ENCODE measurements around the gene RASGRF1.
"Not testable (repeated sequence)": the region's sequence is repeated elsewhere in the genome, so short reads cannot be mapped to it uniquely, and the experiment has no call there.

RASGRF1 gene

DNA sequence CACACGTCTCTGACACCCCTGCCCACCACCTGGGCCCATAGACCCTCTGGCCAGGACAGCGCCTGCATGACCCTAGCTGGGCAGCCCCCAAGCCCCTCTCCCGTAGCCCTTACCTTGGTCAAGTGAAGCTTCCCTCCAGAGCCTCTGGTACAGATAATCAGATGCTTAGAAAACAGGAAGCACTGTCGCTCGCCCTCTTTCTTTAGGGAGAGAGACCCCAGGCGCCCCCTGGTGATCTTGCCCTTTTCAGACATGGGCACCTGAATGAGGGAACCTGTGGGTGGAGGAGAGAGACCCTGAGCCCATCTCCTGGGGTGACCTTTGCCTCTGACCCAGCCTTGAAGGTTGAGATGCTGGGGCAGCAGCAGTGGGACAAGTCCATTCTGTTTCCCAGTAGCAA is 65.4 kb downstream of the RASGRF1 start:
- Histone ChIP-seq H3K4me3 (ENCODE audit: control insufficient read depth in 1 of 7, extremely low read depth in 1 of 7, insufficient read depth in 4 of 7, low read depth in 2 of 7, low read length in 6 of 7) (no peak overlapping the region), H3K4me1 (ENCODE audit: control extremely low read depth in 1 of 4, control insufficient read depth in 4 of 4, insufficient read depth in 4 of 4, low read length in 3 of 4) (no peaks in the 10 kb centered on the region), H3K27ac (ENCODE audit: insufficient read depth in 1 of 2, low read depth in 1 of 2, low read length in 2 of 2, poor library complexity in 1 of 2, severe bottlenecking in 2 of 2) (no peak overlapping the region), H3K9me3 (ENCODE audit: control extremely low read depth in 1 of 5, control insufficient read depth in 4 of 5, insufficient read depth in 2 of 5, low read depth in 1 of 5, low read length in 4 of 5) (peaks cover 0 to 2% (median 0%) of the 10 kb centered on the region in 5 experiments), H3K27me3 (replicated peaks in 2 of 5; ENCODE audit: control insufficient read depth in 4 of 5, insufficient read depth in 5 of 5, low read length in 4 of 5) (no peaks in the 10 kb centered on the region), H3K36me3 (ENCODE audit: control insufficient read depth in 4 of 4, insufficient read depth in 4 of 4, low read length in 3 of 4) (no peaks in the 10 kb centered on the region)
- ChIA-PET CTCF (interaction anchor here (0.6 to 2.4 kb wide), 10 partner anchors 19 to 160 kb away, joined by 3 to 14 read pairs (median 5); no protein-coding TSS in a partner anchor), POLR2A (interaction anchor here (0.6 kb wide), 1 partner anchor 147 kb away, joined by 3 read pairs; no protein-coding TSS in a partner anchor)
- WGBS (ENCODE audit: insufficient coverage): 77% methylated on average over 5 of the region's 6 CpGs
- peak; percentile 46 to 69 (median 67) for DNase-seq

DNA sequence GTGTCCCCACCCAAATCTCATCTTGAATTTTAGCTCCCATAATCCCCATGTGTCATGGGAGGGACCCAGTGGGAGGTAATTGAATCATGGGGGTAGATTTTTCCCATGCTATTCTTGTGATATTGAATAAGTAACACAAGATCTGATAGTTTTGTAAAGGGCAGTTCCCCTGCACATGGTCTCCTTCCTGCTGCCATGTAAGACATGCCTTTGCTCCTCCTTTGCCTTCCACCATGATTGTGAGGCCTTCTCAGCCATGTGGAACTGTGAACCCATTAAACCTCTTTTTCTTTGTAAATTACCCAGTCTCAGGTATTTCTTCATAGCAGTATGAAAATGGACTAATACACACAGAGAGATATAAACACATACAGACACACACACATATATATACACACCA is 66.1 kb downstream of the RASGRF1 start:
- H3K9me3 ChIP-seq (ENCODE audit: control extremely low read depth in 1 of 5, control insufficient read depth in 4 of 5, insufficient read depth in 2 of 5, low read depth in 1 of 5, low read length in 4 of 5); H3K4me3 ChIP-seq (ENCODE audit: control insufficient read depth in 1 of 7, extremely low read depth in 1 of 7, insufficient read depth in 4 of 7, low read depth in 2 of 7, low read length in 6 of 7); H3K4me1 ChIP-seq (ENCODE audit: control extremely low read depth in 1 of 4, control insufficient read depth in 4 of 4, insufficient read depth in 4 of 4, low read length in 3 of 4); DNase-seq; H3K27ac ChIP-seq (ENCODE audit: insufficient read depth in 1 of 2, low read depth in 1 of 2, low read length in 2 of 2, poor library complexity in 1 of 2, severe bottlenecking in 2 of 2); POLR2A ChIA-PET; H3K27me3 ChIP-seq (replicated peaks in 2 of 5; ENCODE audit: control insufficient read depth in 4 of 5, insufficient read depth in 5 of 5, low read length in 4 of 5); H3K36me3 ChIP-seq (ENCODE audit: control insufficient read depth in 4 of 4, insufficient read depth in 4 of 4, low read length in 3 of 4): not testable (repeated sequence)
- CTCF ChIA-PET: interaction anchor here (1.4 to 2.4 kb wide), 7 partner anchors 18 to 117 kb away, joined by 3 to 14 read pairs (median 8); no protein-coding TSS in a partner anchor

DNA sequence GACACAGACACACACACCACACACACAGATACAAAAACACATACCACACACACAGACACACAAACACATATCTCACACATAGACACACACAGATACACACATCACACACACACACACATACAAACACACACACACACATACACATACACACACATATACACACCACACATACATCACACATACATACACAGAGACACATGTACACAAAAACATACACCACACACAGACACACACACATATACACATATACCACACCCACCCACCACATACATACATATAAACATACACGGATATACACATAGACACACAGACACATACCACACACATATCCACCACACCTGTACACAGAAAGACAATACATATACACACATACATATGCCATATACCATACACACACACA is 66.7 kb downstream of the RASGRF1 start:
- DNase-seq: no peak
- Histone ChIP-seq H3K27me3 (replicated peaks in 2 of 5; ENCODE audit: control insufficient read depth in 4 of 5, insufficient read depth in 5 of 5, low read length in 4 of 5) (no peaks in the 10 kb centered on the region), H3K4me3 (ENCODE audit: control insufficient read depth in 1 of 7, extremely low read depth in 1 of 7, insufficient read depth in 4 of 7, low read depth in 2 of 7, low read length in 6 of 7) (no peak overlapping the region), H3K9me3 (ENCODE audit: control extremely low read depth in 1 of 5, control insufficient read depth in 4 of 5, insufficient read depth in 2 of 5, low read depth in 1 of 5, low read length in 4 of 5) (peaks cover 0 to 2% (median 0%) of the 10 kb centered on the region in 5 experiments), H3K4me1 (ENCODE audit: control extremely low read depth in 1 of 4, control insufficient read depth in 4 of 4, insufficient read depth in 4 of 4, low read length in 3 of 4) (no peaks in the 10 kb centered on the region), H3K36me3 (ENCODE audit: control insufficient read depth in 4 of 4, insufficient read depth in 4 of 4, low read length in 3 of 4) (no peaks in the 10 kb centered on the region), H3K27ac (ENCODE audit: insufficient read depth in 1 of 2, low read depth in 1 of 2, low read length in 2 of 2, poor library complexity in 1 of 2, severe bottlenecking in 2 of 2) (no peak overlapping the region)
- POLR2A ChIA-PET: no interaction called here
- CTCF ChIA-PET: interaction anchor here (0.8 to 1.4 kb wide), 2 partner anchors 17 to 161 kb away, joined by 3 to 5 read pairs; no protein-coding TSS in a partner anchor
- 100% methylated on average over 1 of the region's 1 CpG for WGBS (ENCODE audit: insufficient coverage)

DNA sequence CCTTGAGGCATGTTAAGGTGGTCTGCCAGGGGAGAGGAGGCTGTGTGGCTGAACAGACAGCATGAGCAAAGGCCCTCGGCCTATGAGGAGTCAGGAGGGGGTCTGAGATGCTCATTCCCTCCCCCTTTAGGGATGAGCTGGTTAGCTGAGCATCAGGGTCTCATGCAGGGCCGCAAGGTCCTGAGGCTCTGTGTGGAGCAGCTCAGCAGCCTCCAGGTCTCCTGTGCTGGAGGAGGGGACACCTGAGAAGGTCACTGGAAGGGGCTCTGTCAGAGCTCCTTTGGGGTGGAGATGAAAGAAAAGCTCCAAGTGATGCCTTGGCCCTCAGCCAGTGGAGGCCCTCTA is 67.1 kb downstream of the RASGRF1 start:
- ChIA-PET CTCF (interaction anchor here (0.8 to 1.5 kb wide), 3 partner anchors 17 to 161 kb away, joined by 3 to 5 read pairs (median 5); no protein-coding TSS in a partner anchor), POLR2A (no interaction called here)

DNA sequence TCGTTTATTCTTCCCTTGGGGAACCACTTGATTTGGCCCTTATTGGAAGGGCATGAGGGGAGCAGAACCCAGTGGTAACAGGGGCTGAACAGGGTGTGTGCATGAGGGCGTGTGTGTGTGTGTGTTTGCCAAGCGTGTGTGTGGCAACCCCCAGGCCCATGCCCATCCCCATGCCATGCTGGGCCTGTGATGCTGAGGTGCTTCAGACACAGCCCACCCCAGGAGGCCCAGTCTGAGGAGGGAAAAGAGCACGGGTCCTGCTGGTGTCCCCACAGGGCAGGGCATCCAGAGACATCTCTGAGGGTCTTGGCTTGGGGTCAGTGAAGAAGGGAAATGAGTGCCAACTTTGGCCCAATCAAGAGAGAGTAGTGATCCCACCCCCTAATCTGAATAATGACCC is 71.6 kb downstream of the RASGRF1 start:
- no peak overlapping the region for H3K4me3 ChIP-seq (ENCODE audit: control insufficient read depth in 1 of 7, extremely low read depth in 1 of 7, insufficient read depth in 4 of 7, low read depth in 2 of 7, low read length in 6 of 7)
- H3K36me3 ChIP-seq (ENCODE audit: control insufficient read depth in 4 of 4, insufficient read depth in 4 of 4, low read length in 3 of 4): no peaks in the 10 kb centered on the region
- no peaks in the 10 kb centered on the region for H3K4me1 ChIP-seq (ENCODE audit: control extremely low read depth in 1 of 4, control insufficient read depth in 4 of 4, insufficient read depth in 4 of 4, low read length in 3 of 4)
- no peaks in the 10 kb centered on the region for H3K9me3 ChIP-seq (ENCODE audit: control extremely low read depth in 1 of 5, control insufficient read depth in 4 of 5, insufficient read depth in 2 of 5, low read depth in 1 of 5, low read length in 4 of 5)
- DNase-seq: no peak
- H3K27ac ChIP-seq (ENCODE audit: insufficient read depth in 1 of 2, low read depth in 1 of 2, low read length in 2 of 2, poor library complexity in 1 of 2, severe bottlenecking in 2 of 2): no peak overlapping the region
- 72% methylated on average over 4 of the region's 4 CpGs for WGBS (ENCODE audit: insufficient coverage)
- ChIA-PET CTCF (interaction anchor here (0.8 to 2.2 kb wide), 4 partner anchors 12 to 164 kb away, joined by 3 to 7 read pairs (median 4); no protein-coding TSS in a partner anchor), POLR2A (no interaction called here)
- H3K27me3 ChIP-seq (replicated peaks in 2 of 5; ENCODE audit: control insufficient read depth in 4 of 5, insufficient read depth in 5 of 5, low read length in 4 of 5): no peaks in the 10 kb centered on the region

More for the DNA sequence above, 67.1 kb downstream of the RASGRF1 start:
- H3K27ac ChIP-seq (ENCODE audit: insufficient read depth in 1 of 2, low read depth in 1 of 2, low read length in 2 of 2, poor library complexity in 1 of 2, severe bottlenecking in 2 of 2): no peak overlapping the region
- no peaks in the 10 kb centered on the region for H3K27me3 ChIP-seq (replicated peaks in 2 of 5; ENCODE audit: control insufficient read depth in 4 of 5, insufficient read depth in 5 of 5, low read length in 4 of 5)
- H3K9me3 ChIP-seq (ENCODE audit: control extremely low read depth in 1 of 5, control insufficient read depth in 4 of 5, insufficient read depth in 2 of 5, low read depth in 1 of 5, low read length in 4 of 5): peaks cover 0 to 2% (median 0%) of the 10 kb centered on the region in 5 experiments
- 100% methylated on average over 1 of the region's 2 CpGs for WGBS (ENCODE audit: insufficient coverage)
- H3K4me3 ChIP-seq (ENCODE audit: control insufficient read depth in 1 of 7, extremely low read depth in 1 of 7, insufficient read depth in 4 of 7, low read depth in 2 of 7, low read length in 6 of 7): no peak overlapping the region
- no peak for DNase-seq
- H3K36me3 ChIP-seq (ENCODE audit: control insufficient read depth in 4 of 4, insufficient read depth in 4 of 4, low read length in 3 of 4): no peaks in the 10 kb centered on the region
- H3K4me1 ChIP-seq (ENCODE audit: control extremely low read depth in 1 of 4, control insufficient read depth in 4 of 4, insufficient read depth in 4 of 4, low read length in 3 of 4): no peaks in the 10 kb centered on the region

DNA sequence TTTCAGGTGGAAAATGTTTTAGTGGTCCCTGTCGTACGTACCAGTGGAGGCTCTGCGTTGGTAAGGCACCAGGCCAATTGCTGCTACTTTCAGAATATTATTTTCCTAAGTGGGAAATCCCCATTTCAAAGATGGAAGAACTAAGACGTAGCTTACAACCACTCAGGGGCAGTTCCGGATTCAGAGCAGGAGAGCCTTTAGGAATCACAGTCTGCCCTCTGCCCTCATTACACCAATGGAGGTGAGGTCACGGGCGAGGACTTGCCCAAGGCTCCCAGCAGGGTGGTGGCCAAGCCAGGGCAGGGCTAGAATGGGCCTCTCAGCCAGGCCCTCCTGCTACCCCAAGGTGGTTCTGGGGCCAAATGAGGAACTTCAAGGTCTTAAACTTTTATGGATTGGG is 72.6 kb downstream of the RASGRF1 start:
- H3K27me3 ChIP-seq (replicated peaks in 2 of 5; ENCODE audit: control insufficient read depth in 4 of 5, insufficient read depth in 5 of 5, low read length in 4 of 5): no peaks in the 10 kb centered on the region
- H3K4me3 ChIP-seq (ENCODE audit: control insufficient read depth in 1 of 7, extremely low read depth in 1 of 7, insufficient read depth in 4 of 7, low read depth in 2 of 7, low read length in 6 of 7): no peak overlapping the region
- WGBS (ENCODE audit: insufficient coverage): 95% methylated on average over 7 of the region's 7 CpGs
- no peaks in the 10 kb centered on the region for H3K4me1 ChIP-seq (ENCODE audit: control extremely low read depth in 1 of 4, control insufficient read depth in 4 of 4, insufficient read depth in 4 of 4, low read length in 3 of 4)
- ChIA-PET CTCF (interaction anchor here (0.8 to 1.6 kb wide), 3 partner anchors 9 to 29 kb away, joined by 3 to 5 read pairs (median 5); no protein-coding TSS in a partner anchor), POLR2A (no interaction called here)
- H3K27ac ChIP-seq (ENCODE audit: insufficient read depth in 1 of 2, low read depth in 1 of 2, low read length in 2 of 2, poor library complexity in 1 of 2, severe bottlenecking in 2 of 2): no peak overlapping the region
- no peak for DNase-seq
- H3K9me3 ChIP-seq (ENCODE audit: control extremely low read depth in 1 of 5, control insufficient read depth in 4 of 5, insufficient read depth in 2 of 5, low read depth in 1 of 5, low read length in 4 of 5): no peaks in the 10 kb centered on the region
- no peaks in the 10 kb centered on the region for H3K36me3 ChIP-seq (ENCODE audit: control insufficient read depth in 4 of 4, insufficient read depth in 4 of 4, low read length in 3 of 4)

DNA sequence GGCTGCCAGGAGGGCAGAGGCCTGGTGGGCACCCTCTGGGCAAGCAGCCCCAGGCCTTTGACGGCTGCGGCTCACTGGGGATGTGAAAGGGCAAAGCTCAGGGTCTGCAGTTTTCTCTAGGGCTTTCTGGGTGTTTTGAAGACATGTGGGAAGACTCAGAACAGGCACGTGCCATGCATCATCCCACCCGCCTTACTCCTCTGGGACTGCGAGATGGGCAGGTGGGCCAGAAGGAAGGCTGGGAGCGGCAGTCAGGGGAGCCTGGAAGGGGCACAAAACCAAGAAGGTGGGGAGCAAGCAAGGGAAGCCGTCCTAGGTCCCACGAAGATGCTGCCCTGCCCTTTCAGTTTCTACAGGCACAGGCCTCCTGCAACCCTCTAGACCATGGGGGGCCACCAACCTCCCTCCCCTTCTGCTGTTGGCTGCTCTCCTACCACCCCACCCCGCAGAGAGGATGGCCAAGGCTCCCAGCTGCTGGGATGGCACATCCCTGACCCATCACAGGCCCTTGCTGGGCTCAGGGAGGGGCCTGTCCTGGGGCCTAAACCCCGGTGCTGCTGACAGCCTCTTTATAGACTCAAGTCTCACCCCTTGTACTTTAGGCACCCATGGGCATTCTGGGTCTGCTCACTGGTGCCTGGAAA is 73.9 kb downstream of the RASGRF1 start:
- ChIA-PET POLR2A (no interaction called here), CTCF (no interaction called here)
- no peak for DNase-seq
- Histone ChIP-seq H3K27me3 (replicated peaks in 2 of 5; ENCODE audit: control insufficient read depth in 4 of 5, insufficient read depth in 5 of 5, low read length in 4 of 5) (no peaks in the 10 kb centered on the region), H3K4me3 (ENCODE audit: control insufficient read depth in 1 of 7, extremely low read depth in 1 of 7, insufficient read depth in 4 of 7, low read depth in 2 of 7, low read length in 6 of 7) (no peak overlapping the region), H3K36me3 (ENCODE audit: control insufficient read depth in 4 of 4, insufficient read depth in 4 of 4, low read length in 3 of 4) (no peaks in the 10 kb centered on the region), H3K9me3 (ENCODE audit: control extremely low read depth in 1 of 5, control insufficient read depth in 4 of 5, insufficient read depth in 2 of 5, low read depth in 1 of 5, low read length in 4 of 5) (no peaks in the 10 kb centered on the region), H3K27ac (ENCODE audit: insufficient read depth in 1 of 2, low read depth in 1 of 2, low read length in 2 of 2, poor library complexity in 1 of 2, severe bottlenecking in 2 of 2) (no peak overlapping the region), H3K4me1 (ENCODE audit: control extremely low read depth in 1 of 4, control insufficient read depth in 4 of 4, insufficient read depth in 4 of 4, low read length in 3 of 4) (no peaks in the 10 kb centered on the region)
- 92% methylated on average over 7 of the region's 10 CpGs for WGBS (ENCODE audit: insufficient coverage)
